ENCODE results near the gene PCDHA13. TPM values are rescaled to one million over a fixed set of nuclear protein-coding genes. Genes with fewer than 3 reads are reported as not detected.
"Not testable (repeated sequence)": the region's sequence is repeated elsewhere in the genome, so short reads cannot be mapped to it uniquely, and the experiment has no call there.

The PCDHA13 gene, protein sequence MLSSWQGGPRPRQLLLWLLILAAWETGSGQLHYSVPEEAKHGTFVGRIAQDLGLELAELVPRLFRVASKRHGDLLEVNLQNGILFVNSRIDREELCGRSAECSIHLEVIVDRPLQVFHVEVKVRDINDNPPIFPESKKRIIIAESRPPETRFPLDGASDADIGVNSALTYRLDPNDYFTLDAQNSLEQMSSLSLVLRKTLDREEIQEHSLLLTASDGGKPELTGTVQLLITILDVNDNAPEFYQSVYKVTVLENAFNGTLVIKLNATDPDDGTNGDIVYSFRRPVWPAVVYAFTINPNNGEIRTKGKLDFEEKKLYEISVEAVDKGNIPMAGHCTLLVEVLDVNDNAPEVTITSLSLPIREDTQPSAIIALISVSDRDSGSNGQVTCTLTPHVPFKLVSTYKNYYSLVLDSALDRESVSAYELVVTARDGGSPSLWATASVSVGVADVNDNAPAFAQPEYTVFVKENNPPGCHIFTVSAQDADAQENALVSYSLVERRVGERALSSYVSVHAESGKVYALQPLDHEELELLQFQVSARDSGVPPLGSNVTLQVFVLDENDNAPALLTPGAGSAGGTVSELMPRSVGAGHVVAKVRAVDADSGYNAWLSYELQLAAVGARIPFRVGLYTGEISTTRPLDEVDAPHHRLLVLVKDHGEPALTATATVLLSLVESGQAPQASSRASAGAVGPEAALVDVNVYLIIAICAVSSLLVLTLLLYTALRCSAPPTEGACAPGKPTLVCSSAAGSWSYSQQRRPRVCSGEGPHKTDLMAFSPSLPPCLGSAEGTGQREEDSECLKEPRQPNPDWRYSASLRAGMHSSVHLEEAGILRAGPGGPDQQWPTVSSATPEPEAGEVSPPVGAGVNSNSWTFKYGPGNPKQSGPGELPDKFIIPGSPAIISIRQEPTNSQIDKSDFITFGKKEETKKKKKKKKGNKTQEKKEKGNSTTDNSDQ
- 0.10 and 0.12 TPM in 2 replicates for total RNA-seq

DNA sequence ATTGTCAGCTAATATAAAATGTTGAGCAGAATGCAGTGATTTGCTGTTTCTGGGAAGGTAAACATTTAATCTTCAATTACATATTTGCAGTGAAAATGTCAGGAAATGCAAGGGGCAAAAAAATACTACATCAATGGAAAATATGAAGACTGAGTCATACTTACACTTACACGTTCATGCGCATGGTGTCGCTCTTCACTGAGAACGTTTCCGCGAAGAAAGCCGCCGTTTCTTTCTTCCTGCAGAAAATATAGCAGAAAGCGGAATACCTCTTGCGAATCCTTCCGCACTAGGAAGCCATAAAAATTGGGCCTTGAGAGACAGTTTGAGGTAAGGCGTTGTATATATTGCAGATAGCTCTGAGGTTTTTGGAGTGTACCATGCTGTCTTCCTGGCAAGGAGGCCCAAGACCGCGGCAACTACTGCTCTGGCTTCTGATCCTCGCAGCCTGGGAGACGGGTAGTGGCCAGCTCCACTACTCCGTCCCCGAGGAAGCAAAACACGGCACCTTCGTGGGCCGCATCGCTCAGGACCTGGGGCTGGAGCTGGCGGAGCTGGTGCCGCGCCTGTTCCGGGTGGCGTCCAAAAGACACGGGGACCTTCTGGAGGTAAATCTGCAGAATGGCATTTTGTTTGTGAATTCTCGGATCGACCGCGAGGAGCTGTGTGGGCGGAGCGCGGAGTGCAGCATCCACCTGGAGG lies at the start of gene PCDHA13:
TSS of gene PCDHA13 (plus strand) at position 236 of the 702 bp plus-strand sequence. CDS start at position 381, 145 bp downstream.
- no peak for DNase-seq (ENCODE audit: extremely low read depth, low read depth, low spot score)

DNA sequence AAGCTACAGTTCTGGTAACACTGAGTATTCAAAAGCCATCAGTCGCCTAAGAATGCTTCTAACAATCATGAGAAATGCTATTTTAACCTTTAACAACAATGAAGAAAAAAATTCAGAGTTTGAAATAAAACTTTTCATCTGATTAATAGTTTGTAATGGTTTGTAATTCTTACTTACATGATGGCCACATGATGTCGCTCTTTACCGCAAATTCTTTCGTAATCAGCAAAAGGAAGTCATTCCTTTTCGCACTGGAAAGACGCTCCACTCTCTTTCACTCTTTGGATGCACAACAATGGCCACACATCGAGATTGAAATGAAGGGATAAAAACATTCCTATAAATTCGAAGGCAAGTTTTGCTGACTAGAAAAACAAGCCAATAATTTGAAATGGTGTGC lies 47.9 kb upstream of the PCDHA13 start, which contains the start of gene PCDHA7:
TSS of gene PCDHA7 (plus strand) at position 277 of the 400 bp plus-strand sequence. CDS start at position 392, 115 bp downstream.
- DNase-seq (ENCODE audit: extremely low read depth, low read depth, low spot score), result no peak

DNA sequence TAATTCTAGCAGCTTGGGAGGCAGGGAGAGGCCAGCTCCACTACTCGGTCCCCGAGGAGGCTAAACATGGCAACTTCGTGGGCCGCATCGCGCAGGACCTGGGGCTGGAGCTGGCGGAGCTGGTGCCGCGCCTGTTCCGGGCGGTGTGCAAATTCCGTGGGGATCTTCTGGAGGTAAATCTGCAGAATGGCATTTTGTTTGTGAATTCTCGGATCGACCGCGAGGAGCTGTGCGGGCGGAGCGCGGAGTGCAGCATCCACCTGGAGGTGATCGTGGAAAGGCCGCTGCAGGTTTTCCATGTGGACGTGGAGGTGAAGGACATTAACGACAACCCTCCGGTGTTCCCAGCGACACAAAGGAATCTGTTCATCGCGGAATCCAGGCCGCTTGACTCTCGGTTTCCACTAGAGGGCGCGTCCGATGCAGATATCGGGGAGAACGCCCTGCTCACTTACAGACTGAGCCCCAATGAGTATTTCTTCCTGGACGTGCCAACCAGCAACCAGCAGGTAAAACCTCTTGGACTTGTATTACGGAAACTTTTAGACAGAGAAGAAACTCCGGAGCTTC lies 47.4 kb upstream of the PCDHA13 start:
- not testable (repeated sequence) for DNase-seq (ENCODE audit: extremely low read depth, low read depth, low spot score)

DNA sequence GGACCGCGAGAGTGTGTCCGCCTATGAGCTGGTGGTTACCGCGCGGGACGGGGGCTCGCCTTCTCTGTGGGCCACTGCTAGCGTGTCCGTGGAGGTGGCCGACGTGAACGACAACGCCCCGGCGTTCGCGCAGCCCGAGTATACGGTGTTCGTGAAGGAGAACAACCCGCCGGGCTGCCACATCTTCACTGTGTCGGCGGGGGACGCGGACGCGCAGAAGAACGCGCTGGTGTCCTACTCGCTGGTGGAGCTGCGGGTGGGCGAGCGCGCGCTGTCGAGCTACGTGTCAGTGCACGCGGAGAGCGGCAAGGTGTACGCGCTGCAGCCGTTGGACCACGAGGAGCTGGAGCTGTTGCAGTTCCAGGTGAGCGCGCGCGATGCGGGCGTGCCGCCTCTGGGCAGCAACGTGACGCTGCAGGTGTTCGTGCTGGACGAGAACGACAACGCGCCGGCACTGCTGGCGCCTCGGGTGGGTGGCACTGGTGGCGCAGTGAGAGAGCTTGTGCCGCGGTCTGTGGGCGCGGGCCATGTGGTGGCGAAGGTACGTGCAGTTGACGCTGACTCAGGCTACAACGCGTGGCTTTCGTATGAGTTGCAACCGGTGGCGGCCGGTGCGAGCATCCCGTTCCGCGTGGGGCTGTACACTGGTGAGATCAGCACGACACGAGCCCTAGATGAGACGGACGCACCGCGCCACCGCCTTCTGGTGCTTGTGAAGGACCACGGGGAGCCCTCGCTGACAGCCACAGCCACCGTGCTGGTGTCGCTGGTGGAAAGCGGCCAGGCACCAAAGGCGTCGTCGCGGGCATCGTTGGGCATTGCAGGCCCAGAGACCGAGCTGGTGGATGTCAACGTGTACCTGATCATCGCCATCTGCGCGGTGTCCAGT lies 46.1 kb upstream of the PCDHA13 start:
- DNase-seq (ENCODE audit: extremely low read depth, low read depth, low spot score), result no peak

DNA sequence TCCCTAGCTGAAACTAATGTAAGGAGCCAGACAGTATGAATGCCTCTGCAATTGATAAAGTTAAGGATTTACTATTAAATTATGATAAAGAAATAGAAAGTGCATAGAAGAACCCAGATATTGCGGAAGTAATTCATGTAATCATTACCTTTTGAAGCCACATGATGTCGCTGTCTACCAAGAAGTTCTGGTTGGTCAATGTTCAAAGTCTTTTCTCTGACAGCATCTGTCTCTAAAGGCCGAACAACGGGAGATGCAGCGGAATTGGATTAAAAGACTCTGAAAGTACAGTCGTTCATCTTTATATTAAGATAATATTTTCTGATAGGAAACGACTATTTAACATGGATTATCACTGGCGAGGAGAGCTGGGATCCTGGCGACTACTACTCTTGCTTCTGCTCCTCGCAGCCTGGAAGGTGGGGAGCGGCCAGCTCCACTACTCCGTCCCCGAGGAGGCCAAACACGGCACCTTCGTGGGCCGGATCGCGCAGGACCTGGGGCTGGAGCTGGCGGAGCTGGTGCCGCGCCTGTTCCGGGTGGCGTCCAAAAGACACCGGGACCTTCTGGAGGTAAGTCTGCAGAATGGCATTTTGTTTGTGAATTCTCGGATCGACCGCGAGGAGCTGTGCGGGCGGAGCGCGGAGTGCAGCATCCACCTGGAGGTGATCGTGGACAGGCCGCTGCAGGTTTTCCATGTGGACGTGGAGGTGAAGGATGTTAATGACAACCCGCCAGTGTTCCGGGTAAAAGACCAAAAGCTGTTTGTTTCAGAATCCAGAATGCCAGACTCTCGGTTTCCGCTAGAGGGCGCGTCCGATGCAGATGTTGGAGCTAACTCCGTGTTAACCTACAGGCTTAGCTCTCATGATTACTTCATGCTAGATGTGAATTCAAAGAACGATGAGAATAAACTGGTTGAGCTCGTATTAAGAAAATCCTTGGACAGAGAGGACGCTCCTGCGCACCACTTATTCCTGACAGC lies 40.7 kb upstream of the PCDHA13 start, which contains the start of gene PCDHA8:
TSS of gene PCDHA8 (plus strand) at position 210 of the 985 bp plus-strand sequence. CDS start at position 345, 135 bp downstream.
- no peak for DNase-seq (ENCODE audit: extremely low read depth, low read depth, low spot score)

DNA sequence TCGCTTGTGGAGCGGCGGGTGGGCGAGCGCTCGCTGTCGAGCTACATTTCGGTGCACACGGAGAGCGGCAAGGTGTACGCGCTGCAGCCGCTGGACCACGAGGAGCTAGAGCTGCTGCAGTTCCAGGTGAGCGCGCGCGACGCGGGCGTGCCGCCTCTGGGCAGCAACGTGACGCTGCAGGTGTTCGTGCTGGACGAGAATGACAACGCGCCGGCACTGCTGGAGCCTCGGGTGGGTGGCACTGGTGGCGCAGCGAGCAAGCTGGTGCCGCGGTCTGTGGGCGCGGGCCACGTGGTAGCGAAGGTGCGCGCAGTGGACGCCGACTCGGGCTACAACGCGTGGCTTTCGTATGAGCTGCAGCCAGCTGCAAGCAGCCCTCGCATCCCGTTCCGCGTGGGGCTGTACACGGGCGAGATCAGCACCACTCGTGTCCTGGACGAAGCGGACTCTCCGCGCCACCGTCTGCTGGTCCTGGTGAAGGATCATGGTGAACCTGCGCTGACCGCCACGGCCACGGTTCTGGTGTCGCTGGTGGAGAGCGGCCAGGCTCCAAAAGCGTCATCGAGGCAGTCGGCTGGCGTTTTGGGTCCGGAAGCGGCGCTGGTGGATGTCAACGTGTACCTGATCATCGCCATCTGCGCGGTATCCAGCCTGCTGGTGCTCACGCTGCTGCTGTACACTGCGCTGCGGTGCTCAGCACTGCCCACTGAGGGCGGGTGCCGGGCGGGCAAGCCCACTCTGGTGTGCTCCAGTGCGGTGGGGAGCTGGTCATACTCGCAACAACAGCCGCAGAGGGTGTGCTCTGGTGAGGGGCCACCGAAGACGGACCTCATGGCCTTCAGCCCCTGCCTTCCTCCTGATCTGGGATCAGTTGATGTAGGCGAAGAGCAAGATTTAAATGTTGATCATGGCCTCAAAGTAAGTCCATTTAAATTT lies 38.9 kb upstream of the PCDHA13 start:
- DNase-seq (ENCODE audit: extremely low read depth, low read depth, low spot score), result no peak

DNA sequence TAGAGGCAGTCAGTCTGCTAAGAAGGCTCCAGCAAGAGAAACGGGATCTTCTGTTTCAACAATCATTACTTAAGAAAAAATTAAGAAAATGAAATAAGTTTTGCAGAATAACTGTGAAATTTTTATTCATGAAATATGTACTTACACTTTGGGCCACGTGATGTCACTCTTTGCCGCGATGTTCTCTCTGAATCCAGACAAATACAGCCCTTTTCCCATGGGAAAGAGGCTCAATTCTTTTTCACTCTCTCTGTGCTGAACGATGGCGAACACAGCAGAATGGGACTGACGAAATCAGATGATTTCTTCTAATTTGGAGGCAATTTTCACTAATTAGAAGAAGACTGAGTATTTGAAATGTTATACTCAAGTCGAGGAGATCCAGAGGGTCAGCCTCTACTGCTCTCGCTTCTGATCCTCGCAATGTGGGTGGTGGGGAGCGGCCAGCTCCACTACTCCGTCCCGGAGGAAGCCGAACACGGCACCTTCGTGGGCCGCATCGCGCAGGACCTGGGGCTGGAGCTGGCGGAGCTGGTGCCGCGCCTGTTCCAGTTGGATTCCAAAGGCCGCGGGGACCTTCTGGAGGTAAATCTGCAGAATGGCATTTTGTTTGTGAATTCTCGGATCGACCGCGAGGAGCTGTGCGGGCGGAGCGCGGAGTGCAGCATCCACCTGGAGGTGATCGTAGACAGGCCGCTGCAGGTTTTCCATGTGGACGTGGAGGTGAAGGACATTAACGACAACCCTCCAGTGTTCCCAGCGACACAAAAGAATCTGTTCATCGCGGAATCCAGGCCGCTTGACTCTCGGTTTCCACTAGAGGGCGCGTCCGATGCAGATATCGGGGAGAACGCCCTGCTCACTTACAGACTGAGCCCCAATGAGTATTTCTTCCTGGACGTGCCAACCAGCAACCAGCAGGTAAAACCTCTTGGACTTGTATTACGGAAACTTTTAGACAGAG lies 33.5 kb upstream of the PCDHA13 start, which contains the start of gene PCDHA9:
TSS of gene PCDHA9 (plus strand) at position 244 of the 964 bp plus-strand sequence. CDS start at position 358, 114 bp downstream.
- DNase-seq (ENCODE audit: extremely low read depth, low read depth, low spot score), result not testable (repeated sequence)

DNA sequence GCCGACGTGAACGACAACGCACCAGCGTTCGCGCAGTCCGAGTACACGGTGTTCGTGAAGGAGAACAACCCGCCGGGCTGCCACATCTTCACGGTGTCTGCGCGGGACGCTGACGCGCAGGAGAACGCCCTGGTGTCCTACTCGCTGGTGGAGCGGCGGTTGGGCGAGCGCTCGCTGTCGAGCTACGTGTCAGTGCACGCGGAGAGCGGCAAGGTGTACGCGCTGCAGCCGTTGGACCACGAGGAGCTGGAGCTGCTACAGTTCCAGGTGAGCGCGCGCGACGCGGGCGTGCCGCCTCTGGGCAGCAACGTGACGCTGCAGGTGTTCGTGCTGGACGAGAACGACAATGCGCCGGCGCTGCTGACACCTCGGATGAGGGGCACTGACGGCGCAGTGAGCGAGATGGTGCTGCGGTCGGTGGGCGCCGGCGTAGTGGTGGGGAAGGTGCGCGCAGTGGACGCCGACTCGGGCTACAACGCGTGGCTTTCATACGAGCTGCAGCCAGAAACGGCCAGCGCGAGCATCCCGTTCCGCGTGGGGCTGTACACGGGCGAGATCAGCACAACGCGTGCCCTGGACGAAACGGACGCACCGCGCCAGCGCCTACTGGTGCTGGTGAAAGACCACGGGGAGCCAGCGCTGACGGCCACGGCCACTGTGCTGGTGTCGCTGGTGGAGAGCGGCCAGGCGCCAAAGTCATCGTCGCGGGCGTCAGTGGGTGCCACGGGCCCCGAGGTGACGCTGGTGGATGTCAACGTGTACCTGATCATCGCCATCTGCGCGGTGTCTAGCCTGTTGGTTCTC lies 31.9 kb upstream of the PCDHA13 start:
- DNase-seq (ENCODE audit: extremely low read depth, low read depth, low spot score), result not testable (repeated sequence)

DNA sequence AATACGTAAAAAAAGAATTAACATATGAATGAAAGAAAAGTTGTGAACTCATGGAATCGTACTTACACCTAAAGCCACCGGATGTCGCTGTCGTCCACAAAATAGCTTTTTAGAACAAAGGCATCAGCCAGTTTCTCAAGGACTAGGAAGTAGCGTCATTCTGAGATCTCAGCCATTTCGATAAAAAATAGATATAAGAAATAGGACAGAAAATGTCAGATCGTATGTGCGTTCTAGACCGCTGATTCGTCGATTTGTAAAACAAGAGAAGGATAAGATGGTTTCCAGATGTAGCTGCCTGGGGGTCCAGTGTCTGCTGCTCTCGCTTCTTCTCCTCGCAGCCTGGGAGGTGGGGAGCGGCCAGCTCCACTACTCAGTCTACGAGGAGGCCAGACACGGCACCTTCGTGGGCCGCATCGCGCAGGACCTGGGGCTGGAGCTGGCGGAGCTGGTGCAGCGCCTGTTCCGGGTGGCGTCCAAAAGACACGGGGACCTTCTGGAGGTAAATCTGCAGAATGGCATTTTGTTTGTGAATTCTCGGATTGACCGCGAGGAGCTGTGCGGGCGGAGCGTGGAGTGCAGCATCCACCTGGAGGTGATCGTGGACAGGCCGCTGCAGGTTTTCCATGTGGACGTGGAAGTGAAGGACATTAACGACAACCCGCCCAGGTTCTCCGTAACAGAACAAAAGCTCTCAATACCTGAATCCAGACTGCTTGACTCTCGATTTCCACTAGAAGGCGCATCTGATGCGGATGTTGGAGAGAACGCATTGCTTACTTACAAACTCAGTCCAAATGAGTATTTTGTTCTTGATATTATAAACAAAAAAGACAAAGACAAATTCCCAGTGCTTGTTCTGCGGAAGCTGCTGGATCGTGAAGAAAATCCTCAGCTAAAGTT lies 25.9 kb upstream of the PCDHA13 start, which contains the start of gene PCDHA10:
TSS of gene PCDHA10 (plus strand) at position 126 of the 903 bp plus-strand sequence. CDS start at position 278, 152 bp downstream.
- no peak for DNase-seq (ENCODE audit: extremely low read depth, low read depth, low spot score)

DNA sequence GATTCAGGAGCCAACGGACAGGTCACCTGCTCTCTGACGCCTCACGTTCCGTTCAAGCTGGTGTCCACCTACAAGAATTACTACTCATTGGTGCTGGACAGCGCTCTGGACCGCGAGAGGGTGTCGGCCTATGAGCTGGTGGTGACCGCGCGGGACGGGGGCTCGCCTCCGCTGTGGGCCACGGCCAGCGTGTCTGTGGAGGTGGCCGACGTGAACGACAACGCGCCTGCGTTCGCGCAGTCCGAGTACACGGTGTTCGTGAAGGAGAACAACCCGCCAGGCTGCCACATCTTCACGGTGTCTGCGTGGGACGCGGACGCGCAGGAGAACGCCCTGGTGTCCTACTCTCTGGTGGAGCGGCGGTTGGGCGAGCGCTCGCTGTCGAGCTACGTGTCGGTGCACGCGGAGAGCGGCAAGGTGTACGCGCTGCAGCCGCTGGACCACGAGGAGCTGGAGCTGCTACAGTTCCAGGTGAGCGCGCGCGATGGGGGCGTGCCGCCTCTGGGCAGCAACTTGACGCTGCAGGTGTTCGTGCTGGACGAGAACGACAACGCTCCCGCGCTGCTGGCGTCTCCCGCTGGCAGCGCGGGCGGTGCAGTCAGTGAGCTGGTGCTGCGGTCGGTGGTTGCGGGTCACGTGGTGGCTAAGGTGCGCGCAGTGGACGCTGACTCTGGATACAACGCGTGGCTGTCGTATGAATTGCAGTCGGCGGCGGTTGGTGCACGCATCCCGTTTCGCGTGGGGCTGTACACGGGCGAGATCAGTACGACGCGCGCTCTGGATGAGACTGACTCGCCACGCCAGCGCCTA lies 24.5 kb upstream of the PCDHA13 start:
- no peak for DNase-seq (ENCODE audit: extremely low read depth, low read depth, low spot score)

DNA sequence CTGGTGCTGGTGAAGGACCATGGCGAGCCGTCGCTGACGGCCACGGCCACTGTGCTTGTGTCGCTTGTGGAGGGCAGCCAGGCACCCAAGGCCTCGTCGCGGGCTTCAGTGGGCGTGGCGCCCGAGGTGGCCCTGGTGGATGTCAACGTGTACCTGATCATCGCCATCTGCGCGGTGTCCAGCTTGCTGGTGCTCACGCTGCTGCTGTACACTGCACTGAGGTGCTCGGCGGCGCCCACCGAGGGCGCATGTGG lies 24.0 kb upstream of the PCDHA13 start:
- no peak for DNase-seq (ENCODE audit: extremely low read depth, low read depth, low spot score)

DNA sequence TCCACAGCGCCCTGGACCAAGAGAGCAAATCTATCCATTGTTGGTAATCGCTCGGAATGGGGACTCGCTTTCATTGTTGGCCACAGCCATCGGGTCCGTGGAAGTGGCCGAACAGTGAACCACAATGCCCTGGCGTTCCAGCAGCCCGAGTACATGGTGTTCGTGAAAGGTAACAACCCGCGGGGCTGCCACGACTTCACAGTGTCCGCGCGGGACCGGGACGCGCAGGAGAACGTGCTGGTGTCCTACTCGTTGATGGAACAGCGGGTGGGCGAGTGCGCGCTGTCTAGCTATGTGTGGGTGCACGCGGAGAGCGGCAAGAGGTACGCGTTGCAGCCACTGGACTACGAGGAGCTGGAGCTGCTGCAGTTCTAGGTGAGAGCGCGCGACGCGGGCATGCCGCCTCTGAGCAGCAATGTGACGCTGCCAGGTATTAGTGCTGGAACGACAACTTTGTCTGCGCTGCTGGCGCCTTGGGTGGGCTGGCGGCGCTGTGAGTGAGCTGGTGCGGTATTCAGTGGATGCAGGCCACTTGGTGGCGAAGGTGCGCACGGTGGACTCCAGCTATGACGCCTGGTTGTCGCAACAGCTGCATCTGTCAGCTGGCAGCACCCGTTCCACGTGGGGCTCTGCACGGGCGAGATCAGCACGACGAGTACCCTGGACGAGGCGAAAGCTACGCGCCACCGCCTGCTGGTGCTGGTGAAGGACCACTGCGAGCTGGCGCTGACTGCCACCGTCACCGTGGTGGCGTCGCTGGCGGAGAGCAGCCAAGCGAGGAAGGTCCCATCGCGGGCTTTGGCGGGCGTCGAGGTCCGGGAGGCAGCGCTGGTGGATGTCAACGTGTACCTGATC lies 19.3 kb upstream of the PCDHA13 start:
- DNase-seq (ENCODE audit: extremely low read depth, low read depth, low spot score), result no peak
